Stimulated activated memory B cell treated with anti-CD40 and anti-IgM and Interleukin-4, amounts not matched to agents 10 μg/mL and 1 μg/mL and 100 μg/mL, for 72 hours (primary cell): ENCODE measurements around the gene RASA1.
A peak's percentile ranks its signal among the peaks of the same experiment; 100 is the strongest.

ENCODE experiments used
- ATAC-seq: fragments of 150-1000 bp; cut with Tn5 transposase; 2 replicates; pipeline ENCODE4 v1.10.0; 2021
- H3K27ac Mint-ChIP-seq: one replicate; pipeline ENCODE4 v1.8.0; 2022; ENCODE audit warnings: mild to moderate bottlenecking, mixed read lengths
- H3K27me3 Mint-ChIP-seq: one replicate; pipeline ENCODE4 v1.8.0; 2022; ENCODE audit warnings: mixed read lengths
- H3K36me3 Mint-ChIP-seq: one replicate; pipeline ENCODE4 v1.8.0; 2022; ENCODE audit warnings: mixed read lengths
- H3K4me1 Mint-ChIP-seq: one replicate; pipeline ENCODE4 v1.8.0; 2022; ENCODE audit warnings: mixed read lengths
- H3K4me3 Mint-ChIP-seq: one replicate; pipeline ENCODE4 v1.8.0; 2022; ENCODE audit warnings: mild to moderate bottlenecking, moderate library complexity, mixed read lengths
- H3K9me3 Mint-ChIP-seq: one replicate; pipeline ENCODE4 v1.8.0; 2022; ENCODE audit warnings: mixed read lengths

Gene RASA1

DNA sequence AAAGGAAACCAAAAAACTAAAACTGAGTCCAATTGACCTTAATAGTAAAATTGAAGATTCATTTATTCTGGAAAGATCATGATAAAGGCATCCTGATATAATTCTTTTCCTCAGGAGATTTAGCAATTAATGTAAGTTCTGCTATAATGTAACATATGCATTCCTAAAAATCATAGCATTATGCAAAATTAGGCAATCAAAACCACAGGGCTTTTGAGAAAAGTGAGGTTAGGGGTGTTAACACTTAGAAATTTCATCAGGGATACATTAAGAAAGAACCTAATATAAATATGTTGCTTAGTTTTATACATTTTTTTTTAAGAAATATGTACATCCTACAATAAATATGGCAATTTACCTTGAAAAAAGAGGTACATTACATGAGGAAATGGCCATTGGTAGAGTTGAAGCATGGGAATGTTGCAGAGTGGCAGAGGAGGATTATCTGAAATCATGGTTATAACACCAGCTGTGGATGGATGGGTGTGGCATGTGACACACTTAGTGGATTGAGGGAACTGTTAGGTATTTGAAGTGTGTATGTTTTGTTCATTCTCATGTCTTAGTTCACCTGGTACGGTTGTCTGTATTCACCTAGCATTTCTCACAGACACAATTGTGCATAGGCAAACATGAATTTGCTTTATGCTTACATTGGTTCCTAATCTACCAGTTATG lies 94.0 kb downstream of the RASA1 start:
- H3K4me3 Mint-ChIP-seq = no peak overlapping the region
- H3K27ac Mint-ChIP-seq = no peak overlapping the region
- no peaks in the 10 kb centered on the region for H3K4me1 Mint-ChIP-seq
- H3K36me3 Mint-ChIP-seq = peaks cover 27% of the 10 kb centered on the region
- H3K27me3 Mint-ChIP-seq = no peaks in the 10 kb centered on the region
- H3K9me3 Mint-ChIP-seq = no peaks in the 10 kb centered on the region
- ATAC-seq = no peak

DNA sequence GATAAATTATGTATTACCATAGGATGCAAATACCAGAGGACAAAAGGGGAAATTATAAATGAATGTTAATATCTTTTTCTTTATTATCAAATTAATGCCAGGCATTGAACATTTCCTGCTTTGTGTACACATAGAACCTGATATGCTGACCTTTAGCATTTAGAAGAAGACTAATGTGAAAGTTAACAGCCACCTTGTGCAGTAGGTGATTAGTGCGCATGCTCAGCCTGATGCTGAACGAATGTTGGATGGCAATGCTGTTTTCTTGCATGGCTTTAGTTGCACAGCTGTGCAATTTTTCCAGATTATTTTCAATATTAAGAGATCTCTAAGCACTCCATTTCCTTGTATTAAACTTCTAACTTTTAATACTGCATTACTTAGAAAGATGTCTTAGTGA lies 99.6 kb downstream of the RASA1 start:
- no peak for ATAC-seq
- no peaks in the 10 kb centered on the region for H3K27me3 Mint-ChIP-seq
- H3K36me3 Mint-ChIP-seq = peaks cover 29% of the 10 kb centered on the region
- no peak overlapping the region for H3K4me3 Mint-ChIP-seq
- no peak overlapping the region for H3K27ac Mint-ChIP-seq
- H3K9me3 Mint-ChIP-seq = no peaks in the 10 kb centered on the region
- no peaks in the 10 kb centered on the region for H3K4me1 Mint-ChIP-seq

DNA sequence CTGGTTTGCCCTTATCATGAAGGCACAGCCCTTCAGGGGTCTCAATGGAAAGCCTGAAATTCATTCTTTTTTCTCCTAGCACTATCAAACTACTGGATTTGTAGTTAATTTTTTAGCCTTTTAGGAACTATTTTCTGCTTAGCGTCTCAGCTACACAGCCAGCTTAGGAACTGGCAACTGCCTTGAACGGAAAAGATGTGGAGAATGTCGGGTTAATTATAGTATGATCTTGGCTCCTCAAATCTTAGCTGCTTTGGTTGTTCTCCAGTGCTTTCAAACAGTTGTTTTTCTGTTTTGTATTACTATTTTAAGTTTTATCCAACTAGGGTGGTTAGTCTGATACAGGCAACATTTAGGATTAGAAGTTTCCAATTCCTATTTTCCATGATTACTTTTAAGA lies 100.9 kb downstream of the RASA1 start:
- H3K27me3 Mint-ChIP-seq = no peaks in the 10 kb centered on the region
- H3K27ac Mint-ChIP-seq = no peak overlapping the region
- no peaks in the 10 kb centered on the region for H3K9me3 Mint-ChIP-seq
- no peak overlapping the region for H3K4me3 Mint-ChIP-seq
- ATAC-seq = no peak
- H3K4me1 Mint-ChIP-seq = no peaks in the 10 kb centered on the region
- peaks cover 35% of the 10 kb centered on the region for H3K36me3 Mint-ChIP-seq

DNA sequence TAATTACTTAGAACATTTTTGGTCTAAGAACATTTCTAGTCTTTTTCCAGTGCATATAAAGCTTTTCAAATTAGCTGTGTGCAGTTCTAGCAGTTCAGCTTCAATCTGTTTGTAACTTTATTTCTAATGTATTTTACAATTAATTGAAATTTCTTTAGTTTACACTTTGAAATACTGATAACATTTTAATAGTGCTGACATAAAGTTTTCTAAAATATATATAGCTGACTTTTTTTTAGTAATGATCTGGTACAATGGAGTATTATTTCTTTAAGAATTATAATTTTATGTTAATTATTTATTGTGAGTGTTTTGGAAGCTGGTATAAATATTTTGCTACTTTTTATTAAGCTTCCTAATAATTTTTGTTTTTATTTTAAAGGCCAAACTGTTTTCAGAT lies 101.7 kb downstream of the RASA1 start:
- Mint-ChIP-seq H3K27me3 (no peaks in the 10 kb centered on the region), H3K36me3 (peaks cover 34% of the 10 kb centered on the region)
- no peak for ATAC-seq

DNA sequence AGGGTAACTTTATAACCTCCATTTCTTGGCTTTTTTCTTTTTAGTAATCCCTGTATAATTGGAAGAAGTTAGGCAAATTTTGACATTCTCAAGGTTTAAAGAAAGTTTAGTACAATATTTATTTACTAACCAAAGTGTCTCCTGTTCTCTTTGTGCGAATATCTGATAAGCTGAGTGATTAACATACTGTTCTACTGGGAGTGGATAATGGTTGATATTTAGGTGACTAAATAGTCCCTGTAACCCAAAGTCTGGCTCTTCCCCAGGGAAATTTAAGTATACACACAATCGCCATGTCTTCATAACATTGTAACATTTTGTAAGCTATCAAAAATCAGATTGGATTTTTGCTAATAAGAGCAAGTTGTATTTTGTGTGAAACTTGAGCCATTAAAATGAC lies 105.0 kb downstream of the RASA1 start:
- H3K27me3 Mint-ChIP-seq = no peaks in the 10 kb centered on the region
- H3K4me3 Mint-ChIP-seq = no peak overlapping the region
- H3K27ac Mint-ChIP-seq = no peak overlapping the region
- peaks cover 40% of the 10 kb centered on the region for H3K36me3 Mint-ChIP-seq
- H3K9me3 Mint-ChIP-seq = no peaks in the 10 kb centered on the region
- no peaks in the 10 kb centered on the region for H3K4me1 Mint-ChIP-seq
- no peak for ATAC-seq

More for the DNA sequence above, 101.7 kb downstream of the RASA1 start:
- no peak overlapping the region for H3K4me3 Mint-ChIP-seq
- no peaks in the 10 kb centered on the region for H3K9me3 Mint-ChIP-seq
- no peak overlapping the region for H3K27ac Mint-ChIP-seq
- H3K4me1 Mint-ChIP-seq = no peaks in the 10 kb centered on the region

DNA sequence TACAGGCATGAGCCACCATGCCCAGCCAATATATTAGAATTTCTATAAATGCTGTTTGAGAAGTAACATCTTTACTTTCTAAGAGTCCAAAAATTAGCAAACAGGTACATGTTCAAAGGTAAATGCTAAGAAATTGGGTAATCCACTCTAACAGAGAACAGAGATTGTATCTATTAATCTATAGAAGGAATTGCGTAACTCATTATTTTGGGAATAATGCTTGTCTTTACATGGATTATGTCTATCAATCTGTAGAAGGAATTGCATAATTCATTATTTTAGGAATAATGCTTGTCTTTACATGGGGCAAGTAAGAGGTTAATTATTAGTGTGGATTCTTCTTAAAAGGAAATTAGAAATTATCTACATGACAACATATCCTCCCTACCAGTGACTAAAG lies 114.5 kb downstream of the RASA1 start:
- no peaks in the 10 kb centered on the region for H3K27me3 Mint-ChIP-seq
- no peak overlapping the region for H3K27ac Mint-ChIP-seq
- H3K4me3 Mint-ChIP-seq = no peak overlapping the region
- no peaks in the 10 kb centered on the region for H3K9me3 Mint-ChIP-seq
- ATAC-seq = no peak
- H3K36me3 Mint-ChIP-seq = peaks cover 13% of the 10 kb centered on the region
- H3K4me1 Mint-ChIP-seq = no peaks in the 10 kb centered on the region

DNA sequence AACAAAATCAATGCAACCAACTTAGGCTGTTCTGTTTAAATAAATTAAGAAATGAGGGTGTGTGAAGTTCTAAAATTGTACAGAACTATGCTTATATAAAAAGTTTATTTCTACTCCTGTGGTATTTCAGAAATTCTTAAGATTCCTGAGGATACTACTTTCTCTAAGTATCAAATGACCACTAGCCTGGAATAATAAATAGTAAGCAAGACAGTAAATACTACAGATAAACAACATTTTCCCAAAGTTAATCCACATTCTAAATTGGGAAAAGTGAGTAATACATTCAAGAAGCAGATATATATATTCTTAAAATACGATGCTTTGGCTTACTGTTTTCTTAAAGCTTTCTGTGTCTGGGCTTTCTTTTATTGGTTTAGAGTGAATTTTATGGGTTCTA lies 115.5 kb downstream of the RASA1 start:
- H3K4me1 Mint-ChIP-seq = no peaks in the 10 kb centered on the region
- no peak for ATAC-seq
- no peak overlapping the region for H3K27ac Mint-ChIP-seq
- H3K27me3 Mint-ChIP-seq = no peaks in the 10 kb centered on the region
- H3K9me3 Mint-ChIP-seq = no peaks in the 10 kb centered on the region
- peaks cover 13% of the 10 kb centered on the region for H3K36me3 Mint-ChIP-seq
- no peak overlapping the region for H3K4me3 Mint-ChIP-seq

DNA sequence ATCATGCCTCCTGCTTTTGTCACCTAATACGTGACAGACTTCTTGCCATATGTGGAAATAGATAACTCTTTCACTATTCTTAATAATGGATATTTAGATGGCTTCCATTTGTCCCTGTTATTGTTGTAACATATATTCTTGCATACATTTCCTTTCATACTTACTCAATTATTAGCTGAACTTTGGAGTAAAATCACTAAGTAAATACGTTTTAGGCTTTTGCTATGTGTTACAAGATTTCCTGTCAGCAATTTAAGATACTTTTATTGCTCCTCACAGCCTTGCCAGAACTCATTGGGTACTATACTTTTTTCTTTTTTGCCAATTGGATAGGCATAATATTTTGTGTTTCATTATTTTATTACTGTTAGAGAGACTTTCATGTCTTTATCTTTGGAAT lies 118.1 kb downstream of the RASA1 start:
- H3K27me3 Mint-ChIP-seq = no peaks in the 10 kb centered on the region
- H3K4me3 Mint-ChIP-seq = no peak overlapping the region
- no peaks in the 10 kb centered on the region for H3K9me3 Mint-ChIP-seq
- ATAC-seq = no peak
- no peak overlapping the region for H3K27ac Mint-ChIP-seq
- H3K36me3 Mint-ChIP-seq = peaks cover 22% of the 10 kb centered on the region
- H3K4me1 Mint-ChIP-seq = no peaks in the 10 kb centered on the region

DNA sequence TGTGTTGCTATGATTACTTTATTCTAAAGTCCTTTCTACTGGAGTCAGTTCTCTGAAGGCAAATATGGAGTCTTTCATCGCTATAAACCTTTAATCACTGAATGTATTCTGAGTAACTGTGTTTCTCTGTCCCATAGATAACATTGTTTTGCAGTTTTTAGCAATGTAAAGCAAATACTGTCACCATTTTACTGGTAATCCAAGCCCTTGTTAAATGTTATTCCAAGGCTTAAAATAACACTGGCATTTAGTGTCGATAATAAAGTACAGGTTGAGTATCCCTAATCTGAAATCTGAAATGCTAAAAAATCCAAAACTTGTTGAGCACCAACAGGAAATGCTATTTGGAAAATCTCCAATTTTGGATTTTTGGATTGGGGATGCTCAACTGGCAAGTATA lies 120.4 kb downstream of the RASA1 start:
- Mint-ChIP-seq H3K36me3 (peaks cover 42% of the 10 kb centered on the region), H3K9me3 (no peaks in the 10 kb centered on the region), H3K27me3 (no peaks in the 10 kb centered on the region), H3K4me1 (no peaks in the 10 kb centered on the region), H3K4me3 (no peak overlapping the region), H3K27ac (no peak overlapping the region)
- no peak for ATAC-seq

DNA sequence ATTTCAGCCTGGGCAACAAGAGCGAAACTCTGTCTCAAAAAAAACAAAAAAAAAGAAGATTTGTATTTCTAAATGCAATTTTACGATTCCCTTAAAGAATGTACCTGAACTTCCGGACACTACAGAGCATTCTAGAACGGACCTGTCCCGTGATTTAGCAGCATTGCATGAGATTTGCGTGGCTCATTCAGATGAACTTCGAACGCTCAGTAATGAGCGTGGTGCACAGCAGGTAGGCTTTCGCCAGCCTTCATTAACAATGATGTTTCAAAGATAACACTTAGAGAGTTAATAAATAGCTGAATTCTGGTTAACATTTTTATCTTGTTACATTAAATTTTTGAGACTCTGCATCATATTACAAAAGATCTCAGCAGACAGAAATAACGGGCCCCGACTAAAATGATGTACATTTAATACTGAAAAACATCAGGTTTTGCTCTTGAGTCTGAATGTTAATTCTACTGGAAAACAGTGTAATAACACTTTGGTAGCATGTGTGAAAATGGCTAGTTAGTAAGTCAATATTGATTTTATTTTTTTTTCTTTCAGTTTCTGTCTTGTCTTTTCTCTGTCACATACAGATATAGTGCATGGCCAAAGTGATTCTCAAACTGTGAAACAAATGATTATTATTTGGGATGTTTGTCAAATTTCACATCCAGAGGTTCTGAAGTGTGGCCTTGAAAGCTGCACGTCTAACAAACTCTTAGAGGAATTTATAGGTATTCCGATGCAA lies 121.8 kb downstream of the RASA1 start:
- H3K4me1 Mint-ChIP-seq = no peaks in the 10 kb centered on the region
- no peak overlapping the region for H3K4me3 Mint-ChIP-seq
- no peak for ATAC-seq
- no peaks in the 10 kb centered on the region for H3K9me3 Mint-ChIP-seq
- peaks cover 37% of the 10 kb centered on the region for H3K36me3 Mint-ChIP-seq
- peak overlapping the region; percentile 34 for H3K27ac Mint-ChIP-seq
- H3K27me3 Mint-ChIP-seq = no peaks in the 10 kb centered on the region

DNA sequence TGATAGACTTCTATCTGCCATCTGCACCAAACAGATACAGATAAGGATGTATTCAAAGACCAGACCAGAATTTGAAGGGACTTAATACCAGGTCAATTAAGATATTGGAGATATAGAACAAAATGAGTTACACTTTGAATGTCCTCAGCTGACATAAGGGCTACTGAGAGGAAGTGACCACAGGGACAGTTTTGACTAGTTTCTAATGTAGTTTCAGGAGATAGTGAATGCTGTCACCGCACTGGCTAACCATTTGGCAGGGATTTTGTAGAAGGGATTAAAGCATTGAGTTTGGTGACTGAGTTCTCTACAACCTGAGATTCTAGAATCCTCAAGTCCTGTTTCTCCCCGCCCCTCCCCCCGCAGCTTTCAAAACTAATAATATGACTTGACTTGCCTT lies 122.4 kb downstream of the RASA1 start:
- no peak for ATAC-seq
- no peaks in the 10 kb centered on the region for H3K27me3 Mint-ChIP-seq
- peaks cover 43% of the 10 kb centered on the region for H3K36me3 Mint-ChIP-seq
- no peak overlapping the region for H3K4me3 Mint-ChIP-seq
- no peaks in the 10 kb centered on the region for H3K9me3 Mint-ChIP-seq
- H3K27ac Mint-ChIP-seq = peak overlapping the region; percentile 34
- no peaks in the 10 kb centered on the region for H3K4me1 Mint-ChIP-seq

DNA sequence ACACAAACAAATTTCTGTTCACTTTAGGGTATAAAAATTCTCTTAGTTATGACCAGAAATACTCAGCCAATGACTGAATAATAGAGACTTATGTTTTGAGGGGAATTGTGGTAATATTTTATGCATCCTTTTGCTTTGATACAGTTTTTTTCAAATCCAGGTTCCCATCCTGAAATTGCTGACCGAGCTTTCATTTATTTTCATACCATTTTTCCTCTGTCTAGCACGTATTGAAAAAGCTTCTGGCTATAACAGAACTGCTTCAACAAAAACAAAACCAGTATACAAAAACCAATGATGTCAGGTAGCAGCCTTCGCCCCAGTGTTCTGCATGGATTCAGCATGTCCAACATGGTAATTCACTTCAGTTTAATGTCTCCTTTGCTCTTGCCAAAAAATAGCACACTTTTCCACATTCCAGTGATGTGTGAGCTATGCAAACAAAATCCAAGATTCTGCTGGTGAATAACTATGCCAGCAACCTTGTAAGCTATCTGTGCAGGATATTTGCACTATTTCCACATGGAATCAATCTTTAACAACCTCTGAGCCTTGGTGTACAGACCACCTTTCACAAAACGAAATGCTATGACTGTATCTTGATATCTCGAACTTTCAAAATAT lies 123.0 kb downstream of the RASA1 start:
- no peak for ATAC-seq
- Mint-ChIP-seq H3K4me3 (no peak overlapping the region), H3K4me1 (no peaks in the 10 kb centered on the region), H3K27me3 (no peaks in the 10 kb centered on the region), H3K27ac (peak overlapping the region; percentile 34), H3K9me3 (no peaks in the 10 kb centered on the region), H3K36me3 (peaks cover 49% of the 10 kb centered on the region)

DNA sequence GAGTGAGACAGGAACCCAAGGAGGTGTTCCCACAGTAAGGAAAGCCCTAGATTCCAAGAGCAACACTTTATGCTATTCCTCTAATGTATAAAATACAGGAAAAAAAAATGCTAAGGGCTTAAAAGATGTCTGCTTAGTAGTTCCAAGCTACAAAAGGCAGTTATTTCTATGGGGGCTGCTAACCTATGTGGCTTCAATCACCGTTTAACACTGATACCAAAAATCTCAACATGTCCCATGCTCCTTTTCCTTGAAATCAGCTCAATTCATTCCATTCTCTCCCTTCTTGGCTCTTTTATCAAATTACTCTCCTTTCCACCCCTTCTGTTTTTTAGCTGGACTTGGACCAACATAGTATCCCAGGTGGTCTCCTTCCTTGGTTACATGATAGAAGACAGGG lies 124.5 kb downstream of the RASA1 start:
- Mint-ChIP-seq H3K27ac (peak overlapping the region; percentile 38), H3K27me3 (no peaks in the 10 kb centered on the region), H3K4me3 (no peak overlapping the region), H3K9me3 (no peaks in the 10 kb centered on the region), H3K4me1 (no peaks in the 10 kb centered on the region), H3K36me3 (peaks cover 56% of the 10 kb centered on the region)
- no peak for ATAC-seq

DNA sequence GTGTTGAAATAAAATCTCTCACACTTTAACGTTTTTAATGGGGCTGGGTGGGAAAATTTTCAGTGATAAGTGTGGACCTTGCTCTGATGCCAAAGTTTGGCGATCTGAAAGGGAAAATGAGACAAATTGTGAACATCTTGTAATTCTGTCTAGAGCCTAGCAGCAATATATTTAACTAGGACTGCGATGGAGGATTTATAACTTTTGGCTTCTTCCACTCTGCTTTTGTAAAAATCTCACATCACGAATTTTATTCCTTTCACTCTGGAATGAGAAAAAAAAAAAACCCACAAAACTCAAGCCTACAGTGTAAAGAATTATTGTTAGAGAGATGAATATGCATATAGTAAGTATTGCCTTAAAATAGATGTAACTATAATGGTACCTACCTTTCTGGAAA lies 125.1 kb downstream of the RASA1 start:
- no peak for ATAC-seq
- Mint-ChIP-seq H3K4me3 (no peak overlapping the region), H3K9me3 (no peaks in the 10 kb centered on the region), H3K27ac (peak overlapping the region; percentile 38), H3K27me3 (no peaks in the 10 kb centered on the region), H3K36me3 (peaks cover 56% of the 10 kb centered on the region), H3K4me1 (no peaks in the 10 kb centered on the region)

DNA sequence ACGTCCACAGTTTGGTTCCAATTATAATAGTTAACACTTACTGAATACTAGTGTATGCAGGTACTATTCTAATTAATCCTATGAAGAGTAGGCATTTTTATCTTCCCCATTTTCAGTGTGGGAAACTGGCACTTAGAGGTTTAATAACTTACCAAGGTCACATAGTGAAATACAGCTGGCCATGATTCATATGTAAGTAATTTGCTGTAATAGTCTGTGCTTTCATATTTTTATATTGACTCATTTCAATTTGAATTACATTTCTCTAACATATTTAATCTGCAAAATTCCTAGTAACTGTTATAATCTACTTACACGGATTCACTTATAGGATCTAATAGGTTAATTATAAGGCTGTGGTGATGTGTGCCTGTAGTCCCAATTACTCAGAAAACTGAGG lies 125.6 kb downstream of the RASA1 start:
- Mint-ChIP-seq H3K4me3 (no peak overlapping the region), H3K4me1 (no peaks in the 10 kb centered on the region), H3K27me3 (no peaks in the 10 kb centered on the region), H3K9me3 (no peaks in the 10 kb centered on the region), H3K27ac (no peak overlapping the region), H3K36me3 (peaks cover 57% of the 10 kb centered on the region)
- no peak for ATAC-seq
